Stimulated activated CD8-positive, alpha-beta memory T cell treated with anti-CD3 and anti-CD28 coated beads, Interleukin-15, amount 100 ng/mL, for 48 hours (primary cell): Measurements from ENCODE around the gene CAMTA1.
"Not testable (repeated sequence)": the region's sequence is repeated elsewhere in the genome, so short reads cannot be mapped to it uniquely, and the experiment has no call there.

Experiments
- DNase-seq, 2 donors: peaks; one replicate each; pipeline ENCODE4 v3.0.0-alpha.2; 2020; ENCODE audit warnings: low read depth in 2 of 2

Gene CAMTA1

DNA sequence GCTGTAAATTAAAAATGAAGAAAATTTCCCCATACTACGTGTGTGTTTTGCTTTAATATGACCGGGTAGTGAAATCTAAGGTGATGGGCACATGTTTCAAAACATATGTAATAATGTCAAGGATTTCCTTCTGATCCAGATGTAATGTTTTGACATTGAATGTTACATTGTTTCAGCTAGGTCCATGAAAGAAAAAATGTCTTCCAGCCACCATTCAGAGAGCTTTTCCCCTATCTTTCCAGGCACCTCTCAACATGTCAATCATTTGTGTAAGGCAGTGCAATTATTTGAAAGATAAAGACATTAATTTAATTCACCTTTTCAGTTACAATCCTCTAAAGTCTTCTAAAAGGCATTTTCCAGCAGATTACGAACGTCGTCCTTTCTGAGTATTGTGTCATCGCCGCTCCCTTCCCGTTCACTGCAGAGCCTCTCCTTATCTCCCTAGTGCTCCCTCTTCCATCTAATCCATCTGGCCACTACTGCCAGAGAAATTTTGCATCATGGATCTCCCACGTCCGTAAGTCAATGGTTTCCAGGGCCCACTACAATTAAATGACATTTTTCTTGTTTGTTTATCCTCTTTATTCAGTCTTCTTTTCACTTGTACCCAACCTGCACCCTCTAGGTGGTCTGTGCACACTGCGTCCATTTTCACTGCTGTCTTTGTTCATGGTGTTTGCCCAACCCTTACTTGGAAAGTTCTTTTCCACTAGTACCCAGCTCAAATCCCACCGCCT, 984.6 kb downstream of the CAMTA1 start:
- no peak for DNase-seq

DNA sequence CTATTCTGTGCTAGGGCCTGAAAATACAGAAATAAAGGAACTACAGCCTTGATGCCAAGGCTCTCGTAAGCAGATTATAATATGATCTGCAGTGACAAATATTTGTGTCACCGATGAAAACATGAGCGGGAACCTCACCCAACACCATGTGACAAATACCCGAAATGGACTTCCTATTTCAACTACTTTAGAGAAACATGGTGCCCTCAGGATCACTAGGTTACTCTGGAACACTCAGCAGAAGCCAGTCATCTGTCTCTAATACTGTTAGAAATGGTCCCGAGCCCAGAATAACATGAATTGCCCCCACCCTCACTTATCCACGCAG, 985.4 kb downstream of the CAMTA1 start:
- no peak for DNase-seq

- peak; percentile 73 to 79 for DNase-seq
Measured at GRCh38 chr1:7770997-7771822, 986.0 kb downstream of the CAMTA1 start, which contains the start of gene VAMP3. TSS of gene VAMP3 (plus strand) at chr1:7771296. CDS start at chr1:7771384, 88 bp downstream.

GRCh38 chr1:7771823-7772299, 986.6 kb downstream of the CAMTA1 start:
- DNase-seq: no peak

- DNase-seq: no peak
Measured at GRCh38 chr1:7777591-7777990, 992.3 kb downstream of the CAMTA1 start.

GRCh38 chr1:7778133-7778628, 992.9 kb downstream of the CAMTA1 start:
- DNase-seq: no peak

- DNase-seq: no peak
Measured at GRCh38 chr1:7780976-7781375, 995.7 kb downstream of the CAMTA1 start.

GRCh38 chr1:7781501-7781900, 996.2 kb downstream of the CAMTA1 start:
- no peak for DNase-seq

DNA sequence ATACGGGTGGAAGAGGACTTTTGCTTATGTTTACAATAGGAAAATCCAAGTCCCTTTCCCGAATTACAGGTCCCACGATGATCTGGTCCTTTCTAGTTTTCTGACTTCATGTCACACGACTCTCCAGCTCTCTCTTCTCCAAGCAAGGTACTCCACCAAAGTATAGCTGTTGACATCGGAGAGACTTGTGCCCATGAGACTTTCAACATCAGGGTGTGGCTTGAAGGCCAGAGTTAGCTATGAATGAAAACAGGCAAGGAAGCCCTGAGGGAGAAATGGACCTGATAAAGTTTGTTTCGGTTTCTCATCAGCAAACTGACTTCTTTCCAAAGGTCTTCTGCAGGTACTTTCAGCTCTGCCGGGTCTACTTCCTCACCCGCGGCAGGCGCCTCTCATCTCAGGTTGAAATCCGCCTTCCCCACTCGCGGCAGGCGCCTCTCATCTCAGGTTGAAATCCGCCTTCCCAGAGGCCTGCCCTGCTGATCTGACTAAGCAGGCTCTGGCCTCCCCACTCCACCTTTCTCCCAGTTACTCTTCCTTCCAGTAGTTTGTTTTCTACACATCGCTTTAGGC, 996.8 kb downstream of the CAMTA1 start:
- no peak for DNase-seq

DNA sequence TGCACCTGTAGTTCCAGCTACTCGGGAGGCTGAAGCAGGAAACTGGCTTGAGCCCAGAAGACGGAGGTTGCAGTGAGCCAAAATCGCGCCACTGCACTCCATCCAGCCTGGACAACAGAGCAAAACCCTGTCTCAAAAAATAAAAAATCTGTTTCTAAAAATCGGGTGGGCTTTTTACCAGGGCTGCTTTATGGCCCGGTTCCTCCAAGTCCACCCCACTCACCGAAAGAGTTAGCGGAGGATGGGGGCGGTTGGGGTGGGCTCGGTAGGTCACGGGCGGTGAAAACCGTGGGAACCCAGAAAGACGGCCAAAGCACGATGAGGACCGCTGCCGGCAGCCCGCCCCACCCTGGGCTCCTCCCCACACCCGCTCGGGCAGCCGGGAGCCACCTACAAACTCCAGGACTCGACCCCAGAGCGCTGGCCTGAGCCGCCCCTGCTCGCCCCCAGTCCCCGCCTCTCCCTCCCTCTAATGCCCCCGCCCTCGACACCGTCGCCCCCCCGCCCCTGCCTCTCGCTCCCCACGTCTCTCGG, 998.0 kb downstream of the CAMTA1 start:
- DNase-seq: peak in 1 of 2 donors; percentile 28

DNA sequence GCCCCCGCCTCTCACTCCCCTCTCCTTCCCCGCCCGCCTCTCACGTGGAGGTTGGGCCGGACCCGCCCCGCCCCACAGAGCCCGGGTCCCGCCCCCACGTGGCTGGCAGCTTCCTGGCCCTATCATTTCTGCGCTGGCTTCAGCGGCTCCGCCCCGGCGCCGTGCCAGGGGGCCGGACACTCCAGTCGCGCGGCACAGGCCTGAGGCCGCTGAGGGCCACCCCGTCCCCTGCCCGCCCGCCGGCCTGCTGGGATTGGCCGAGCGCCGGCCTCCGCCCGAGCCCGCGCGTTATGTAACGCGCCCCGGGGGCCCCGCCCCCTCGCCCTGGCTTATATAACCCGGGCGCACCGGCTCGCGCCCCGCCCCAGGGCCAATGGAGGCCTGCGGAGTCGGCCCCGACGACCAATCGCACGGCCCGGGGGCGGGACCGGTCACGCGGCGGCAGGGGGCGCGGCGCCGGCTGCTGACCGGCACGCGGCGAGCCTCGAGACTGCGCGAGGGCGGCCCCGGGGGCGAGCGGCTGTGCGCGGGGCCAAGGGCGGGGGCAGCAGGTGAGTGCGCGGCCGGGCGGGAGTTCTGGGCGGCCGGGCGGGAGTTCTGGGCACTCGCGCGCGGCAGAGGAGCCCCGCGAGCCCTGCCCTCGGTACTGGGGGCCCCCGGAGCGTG, 998.7 kb downstream of the CAMTA1 start, which contains the start of gene PER3:
Gene PER3 (plus strand): TSS at position 466 of the 666 bp plus-strand sequence. CDS start 587 bp downstream, outside the sequence.
- peak; percentile 81 to 83 for DNase-seq

- DNase-seq: no peak
Measured at GRCh38 chr1:7784492-7785071, 999.3 kb downstream of the CAMTA1 start.

- no peak for DNase-seq
Measured at GRCh38 chr1:7785108-7785507, 999.9 kb downstream of the CAMTA1 start.

GRCh38 chr1:7786795-7787194, 1001.5 kb downstream of the CAMTA1 start:
- DNase-seq: no peak

GRCh38 chr1:7789828-7790227, 1004.6 kb downstream of the CAMTA1 start:
- no peak for DNase-seq

DNA sequence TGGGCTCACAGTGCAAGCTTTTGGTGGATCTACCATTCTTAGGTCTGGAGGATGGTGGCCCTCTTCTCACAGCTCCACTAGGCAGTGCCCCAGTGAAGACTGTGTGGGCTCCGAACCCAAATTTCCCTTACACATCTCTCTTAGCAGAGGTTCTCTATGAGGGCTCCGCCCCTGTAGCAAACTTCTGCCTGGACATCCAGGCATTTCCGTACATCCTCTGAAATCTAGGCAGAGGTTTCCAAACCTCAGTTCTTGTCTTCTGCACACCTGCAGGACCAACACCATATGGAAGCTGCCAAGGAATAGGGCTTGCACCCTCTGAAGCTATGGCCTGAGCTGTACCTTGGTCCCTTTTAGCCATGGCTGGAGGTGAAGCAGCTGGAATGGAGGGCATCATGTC, 1005.8 kb downstream of the CAMTA1 start:
- DNase-seq: not testable (repeated sequence)

- no peak for DNase-seq
Measured at GRCh38 chr1:7795406-7795805, 1010.2 kb downstream of the CAMTA1 start.

GRCh38 chr1:7805460-7805859, 1020.2 kb downstream of the CAMTA1 start:
- DNase-seq: no peak

DNA sequence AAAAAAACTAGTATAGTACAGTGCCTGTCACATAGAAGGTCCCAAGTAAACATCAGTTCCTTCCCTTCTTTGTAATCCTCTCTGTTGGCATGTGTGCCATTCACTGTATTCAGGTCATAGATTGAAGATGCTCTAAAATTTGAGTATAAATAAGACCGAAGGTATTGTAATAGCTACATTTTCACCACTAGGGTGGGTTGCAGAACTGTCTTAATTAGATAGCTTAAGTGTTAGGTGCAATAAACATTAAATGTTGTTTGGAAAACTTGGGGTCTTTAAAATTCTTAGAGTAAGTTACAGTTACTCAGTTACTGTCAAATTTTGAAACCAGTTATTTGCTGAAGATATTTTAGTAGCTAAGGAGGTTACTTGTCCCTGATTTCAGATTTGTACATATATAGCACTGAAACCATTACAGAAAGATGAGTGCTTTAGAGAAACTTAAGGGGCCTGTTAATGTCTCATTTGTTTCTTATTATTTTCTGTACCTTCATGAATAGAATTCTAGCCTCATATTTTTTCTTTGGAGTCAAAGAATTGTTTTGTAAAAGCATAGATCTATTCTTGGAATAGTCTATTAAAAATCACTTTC, 1023.1 kb downstream of the CAMTA1 start:
- DNase-seq: no peak

- DNase-seq: no peak
Measured at GRCh38 chr1:7809742-7810141, 1024.5 kb downstream of the CAMTA1 start.

GRCh38 chr1:7810395-7810794, 1025.1 kb downstream of the CAMTA1 start:
- DNase-seq: peak; percentile 34 to 39
